CD14-positive monocyte (primary cell): Measurements from ENCODE around the gene RECK. TPM values are rescaled to one million over a fixed set of nuclear protein-coding genes. Genes with fewer than 3 reads are reported as not detected.

Source experiments
- DNase-seq, 3 donors: peaks; one replicate each; pipeline ENCODE4 v3.0.0-alpha.2; 2011 to 2022
- H2AFZ ChIP-seq: 2 replicates; pipeline ENCODE4 v1.6.0; 2012; ENCODE audit warnings: mild to moderate bottlenecking, low read depth, low read length, inconsistent platforms; ENCODE audit not compliant: insufficient read depth, poor library complexity, severe bottlenecking
- H3K27ac ChIP-seq, 2 donors: 1 replicate in 1 of 2; 2 replicates in 1 of 2; pipeline ENCODE4 v1.5.1; 2012 to 2013; ENCODE audit warnings: low read length in 2 of 2, control low read depth in 1 of 2, inconsistent platforms in 1 of 2, low read depth in 1 of 2, mild to moderate bottlenecking in 1 of 2
- H3K27me3 ChIP-seq, 2 donors: one replicate each; pipeline versions ENCODE4 v1.6.0 to v1.6.1; 2011 to 2013; ENCODE audit warnings: low read length in 2 of 2; ENCODE audit not compliant: control insufficient read depth in 2 of 2, insufficient read depth in 2 of 2
- H3K36me3 ChIP-seq, 2 donors: replicated peaks in 1 of 2; 1 replicate in 1 of 2; 2 replicates in 1 of 2; pipeline versions ENCODE4 v1.5.1 to v1.6.1; 2012 to 2013; ENCODE audit warnings: low read length in 2 of 2, control low read depth in 1 of 2, inconsistent platforms in 1 of 2, mild to moderate bottlenecking in 1 of 2; ENCODE audit not compliant: insufficient read depth in 2 of 2, control insufficient read depth in 1 of 2
- H3K4me1 ChIP-seq, 2 donors: 1 replicate in 1 of 2; 2 replicates in 1 of 2; pipeline versions ENCODE4 v1.5.1 to v1.6.1; 2012 to 2013; ENCODE audit warnings: low read length in 2 of 2, control low read depth in 1 of 2, inconsistent platforms in 1 of 2, mild to moderate bottlenecking in 1 of 2, moderate library complexity in 1 of 2; ENCODE audit not compliant: insufficient read depth in 2 of 2, control insufficient read depth in 1 of 2
- H3K4me2 ChIP-seq: replicated peaks from 2 replicates; pipeline ENCODE3; 2012; ENCODE audit warnings: low read length, moderate library complexity, mild to moderate bottlenecking; ENCODE audit not compliant: poor library complexity, severe bottlenecking; ENCODE audit errors: extremely low read depth
- H3K4me3 ChIP-seq, 3 experiments: fragments of 200-600 bp in 1 of 3; sonication (generic) in 1 of 3; replicated peaks in 1 of 3; 1 replicate in 2 of 3; 2 replicates in 1 of 3; pipeline ENCODE4 v1.5.1; 2011 to 2013; ENCODE audit warnings: low read length in 3 of 3, mild to moderate bottlenecking in 3 of 3, control low read depth in 2 of 3, low read depth in 2 of 3, inconsistent platforms in 1 of 3, moderate library complexity in 1 of 3
- H3K79me2 ChIP-seq: 2 replicates; pipeline ENCODE4 v1.6.0; 2012; ENCODE audit warnings: mild to moderate bottlenecking, control low read depth, inconsistent platforms, low read length, moderate library complexity; ENCODE audit not compliant: insufficient read depth
- H3K9ac ChIP-seq: 2 replicates; pipeline ENCODE4 v1.6.0; 2017; ENCODE audit warnings: low read length, mild to moderate bottlenecking; ENCODE audit not compliant: insufficient read depth, poor library complexity, severe bottlenecking
- H3K9me3 ChIP-seq, 2 donors: replicated peaks in 1 of 2; 1 replicate in 1 of 2; 2 replicates in 1 of 2; pipeline versions ENCODE4 v1.5.1 to v1.6.1; 2012 to 2013; ENCODE audit warnings: low read length in 2 of 2, control low read depth in 1 of 2; ENCODE audit not compliant: control insufficient read depth in 1 of 2, insufficient read depth in 1 of 2
- H4K20me1 ChIP-seq: 2 replicates; pipeline ENCODE4 v1.6.0; 2012; ENCODE audit warnings: mild to moderate bottlenecking, low read length, control low read depth, moderate library complexity; ENCODE audit not compliant: insufficient read depth
- H3K27ac Mint-ChIP-seq, 7 donors: one replicate each; pipeline ENCODE4 v1.8.0; 2020; ENCODE audit warnings: mild to moderate bottlenecking in 7 of 7, mixed read lengths in 7 of 7, moderate library complexity in 6 of 7, inconsistent platforms in 2 of 7
- H3K27me3 Mint-ChIP-seq, 3 donors: one replicate each; pipeline ENCODE4 v1.8.0; 2021 to 2022; ENCODE audit warnings: low read depth in 3 of 3, mild to moderate bottlenecking in 3 of 3, mixed read lengths in 3 of 3, moderate library complexity in 3 of 3, inconsistent platforms in 1 of 3
- H3K36me3 Mint-ChIP-seq, 2 donors: one replicate each; pipeline ENCODE4 v1.8.0; 2020; ENCODE audit warnings: mixed read lengths in 2 of 2, inconsistent platforms in 1 of 2, mild to moderate bottlenecking in 1 of 2
- H3K4me1 Mint-ChIP-seq: one replicate; pipeline ENCODE4 v1.8.0; 2020; ENCODE audit warnings: mild to moderate bottlenecking, mixed read lengths
- H3K4me3 Mint-ChIP-seq, 2 donors: one replicate each; pipeline ENCODE4 v1.8.0; 2020; ENCODE audit warnings: mild to moderate bottlenecking in 2 of 2, mixed read lengths in 2 of 2, moderate library complexity in 1 of 2
- H3K9me3 Mint-ChIP-seq, 7 donors: one replicate each; pipeline ENCODE4 v1.8.0; 2020 to 2022; ENCODE audit warnings: mixed read lengths in 7 of 7, mild to moderate bottlenecking in 6 of 7, moderate library complexity in 6 of 7, inconsistent platforms in 2 of 7
- CTCF ChIP-seq: fragments of 200-600 bp; IDR thresholded peaks from one replicate; pipeline ENCODE4 v1.8.0; 2022; ENCODE audit warnings: antibody characterized with exemption, mild to moderate bottlenecking
- WGBS: methylation state at CpG from one replicate; pipeline ENCODE4 v1.1.5; 2013; ENCODE audit warnings: missing lambda C conversion rate; ENCODE audit not compliant: insufficient coverage; 5-methylcytosine and 5-hydroxymethylcytosine counted together
- intact Hi-C, 2 donors: fragments of 100-400 bp; cut with micrococcal nuclease; formaldehyde crosslinking; loops; one replicate each; pipeline versions ENCODE4 v1.15.0 to v1.15.1; 2023
- polyA plus RNA-seq, 3 donors: library from polyadenylated mRNA; depleted of rRNA in 1 of 3; unstranded in 2 of 3; stranded (reverse) in 1 of 3; fragments of 300-500 nt in 2 of 3; fragments of >200 nt in 1 of 3; fragmentation: Illumina TruSeq in 2 of 3; gene quantifications; 1 replicate in 2 of 3; 2 replicates in 1 of 3; pipeline ENCODE4 v1.2.3, GENCODE V29; 2012 to 2021

Gene RECK
- polyA plus RNA-seq, 3 donors, result 5.0 to 5.2 (median 5.1) TPM

GRCh38 chr9:36145970-36146369 is 109.3 kb downstream of the RECK start:
- intact Hi-C loops, result no loop called here
- H3K9me3 ChIP-seq, result peaks cover 0 to 3% of the 10 kb centered on the region in 2 donors
- TF ChIP-seq CTCF, result no peak
- 100% methylated on average over 1 of the region's 4 CpGs for WGBS
- H3K4me1 Mint-ChIP-seq, result peaks cover 99% of the 10 kb centered on the region
- peaks cover 82% of the 10 kb centered on the region for H3K79me2 ChIP-seq
- H3K36me3 ChIP-seq, result peaks cover 36 to 71% of the 10 kb centered on the region in 2 donors
- peak overlapping the region in 5 of 7 donors; percentile 27 to 100 (median 98) for H3K27ac Mint-ChIP-seq
- peak overlapping the region in 1 of 3 experiments; percentile 48 for H3K4me3 ChIP-seq
- peaks cover 100% of the 10 kb centered on the region in 2 donors for H3K4me1 ChIP-seq
- H3K4me3 Mint-ChIP-seq, result peak overlapping the region in 1 of 2 donors; percentile 28
- H3K27ac ChIP-seq, result peak overlapping the region in 1 of 2 donors; percentile 99
- H3K9ac ChIP-seq, result no peak overlapping the region
- H3K4me2 ChIP-seq, result no peak overlapping the region
- no peaks in the 10 kb centered on the region for H3K27me3 ChIP-seq
- peaks cover 0 to 3% (median 0%) of the 10 kb centered on the region in 7 donors for H3K9me3 Mint-ChIP-seq
- H4K20me1 ChIP-seq, result peaks cover 60% of the 10 kb centered on the region
- H2AFZ ChIP-seq, result no peak overlapping the region
- peaks cover 0 to 3% (median 0%) of the 10 kb centered on the region in 3 donors for H3K27me3 Mint-ChIP-seq
- no peak for DNase-seq
- H3K36me3 Mint-ChIP-seq, result peaks cover 73 to 93% of the 10 kb centered on the region in 2 donors

GRCh38 chr9:36146651-36147050 is 109.9 kb downstream of the RECK start:
- H3K27ac Mint-ChIP-seq, result peak overlapping the region in 5 of 7 donors; percentile 68 to 100 (median 90)
- no peak overlapping the region for H3K4me2 ChIP-seq
- H3K27me3 Mint-ChIP-seq, result peaks cover 0 to 3% (median 0%) of the 10 kb centered on the region in 3 donors
- H3K27me3 ChIP-seq, result no peaks in the 10 kb centered on the region
- peaks cover 74 to 91% of the 10 kb centered on the region in 2 donors for H3K36me3 Mint-ChIP-seq
- peaks cover 0 to 3% (median 0%) of the 10 kb centered on the region in 7 donors for H3K9me3 Mint-ChIP-seq
- peaks cover 36 to 71% of the 10 kb centered on the region in 2 donors for H3K36me3 ChIP-seq
- H3K9me3 ChIP-seq, result peaks cover 0 to 3% of the 10 kb centered on the region in 2 donors
- no peak overlapping the region for H3K4me3 Mint-ChIP-seq
- H3K79me2 ChIP-seq, result peaks cover 75% of the 10 kb centered on the region
- H4K20me1 ChIP-seq, result peaks cover 60% of the 10 kb centered on the region
- 95% methylated on average over 8 of the region's 10 CpGs for WGBS
- peaks cover 100% of the 10 kb centered on the region in 2 donors for H3K4me1 ChIP-seq
- intact Hi-C loops, result no loop called here
- H3K4me3 ChIP-seq, result peak overlapping the region in 1 of 3 experiments; percentile 4
- no peak overlapping the region for H3K9ac ChIP-seq
- no peak for TF ChIP-seq CTCF
- H3K4me1 Mint-ChIP-seq, result peaks cover 98% of the 10 kb centered on the region
- DNase-seq, result no peak
- H2AFZ ChIP-seq, result no peak overlapping the region
- H3K27ac ChIP-seq, result peak overlapping the region in 1 of 2 donors; percentile 99
